T-helper 17 cell (primary cell): ENCODE measurements around the gene TMEM119. TPM values are rescaled to one million over a fixed set of nuclear protein-coding genes. Genes with fewer than 3 reads are reported as not detected.

Source experiments
- ATAC-seq: fragments of 150-1000 bp; cut with Tn5 transposase; 2 replicates; pipeline ENCODE4 v1.10.0; 2021; ENCODE audit warnings: mild to moderate bottlenecking, moderate library complexity
- DNase-seq, 3 donors: peaks; one replicate each; pipeline versions ENCODE4 v3.0.0 to v3.0.0-alpha.2; 2020 to 2021
- H3K9me3 ChIP-seq: one replicate; pipeline ENCODE4 v1.7.0; 2013; ENCODE audit warnings: low read length, mild to moderate bottlenecking; ENCODE audit not compliant: control insufficient read depth, poor library complexity, severe bottlenecking
- H3K27ac Mint-ChIP-seq: one replicate; pipeline ENCODE4 v1.8.0; 2022; ENCODE audit warnings: mild to moderate bottlenecking, moderate library complexity, mixed read lengths
- H3K27me3 Mint-ChIP-seq: one replicate; pipeline ENCODE4 v1.8.0; 2022; ENCODE audit warnings: mixed read lengths
- H3K36me3 Mint-ChIP-seq: one replicate; pipeline ENCODE4 v1.8.0; 2022; ENCODE audit warnings: low read depth, mixed read lengths
- H3K4me1 Mint-ChIP-seq: one replicate; pipeline ENCODE4 v1.8.0; 2022; ENCODE audit warnings: mild to moderate bottlenecking, mixed read lengths
- H3K4me3 Mint-ChIP-seq: one replicate; pipeline ENCODE4 v1.8.0; 2022; ENCODE audit warnings: mild to moderate bottlenecking, moderate library complexity, mixed read lengths
- total RNA-seq, 4 donors: library from RNA in 2 of 4; stranded (reverse) in 2 of 4; gene quantifications; one replicate each; pipeline ENCODE4 v1.2.3 and lab custom pipeline; 2022 to 2026

Gene TMEM119, protein sequence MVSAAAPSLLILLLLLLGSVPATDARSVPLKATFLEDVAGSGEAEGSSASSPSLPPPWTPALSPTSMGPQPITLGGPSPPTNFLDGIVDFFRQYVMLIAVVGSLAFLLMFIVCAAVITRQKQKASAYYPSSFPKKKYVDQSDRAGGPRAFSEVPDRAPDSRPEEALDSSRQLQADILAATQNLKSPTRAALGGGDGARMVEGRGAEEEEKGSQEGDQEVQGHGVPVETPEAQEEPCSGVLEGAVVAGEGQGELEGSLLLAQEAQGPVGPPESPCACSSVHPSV
- total RNA-seq = 1 to 10 TPM; 3.9 to 5.0 TPM
- total RNA-seq (lab: John Stamatoyannopoulos, UW) = 3.0 to 3.2 reads per million in 2 donors

DNA sequence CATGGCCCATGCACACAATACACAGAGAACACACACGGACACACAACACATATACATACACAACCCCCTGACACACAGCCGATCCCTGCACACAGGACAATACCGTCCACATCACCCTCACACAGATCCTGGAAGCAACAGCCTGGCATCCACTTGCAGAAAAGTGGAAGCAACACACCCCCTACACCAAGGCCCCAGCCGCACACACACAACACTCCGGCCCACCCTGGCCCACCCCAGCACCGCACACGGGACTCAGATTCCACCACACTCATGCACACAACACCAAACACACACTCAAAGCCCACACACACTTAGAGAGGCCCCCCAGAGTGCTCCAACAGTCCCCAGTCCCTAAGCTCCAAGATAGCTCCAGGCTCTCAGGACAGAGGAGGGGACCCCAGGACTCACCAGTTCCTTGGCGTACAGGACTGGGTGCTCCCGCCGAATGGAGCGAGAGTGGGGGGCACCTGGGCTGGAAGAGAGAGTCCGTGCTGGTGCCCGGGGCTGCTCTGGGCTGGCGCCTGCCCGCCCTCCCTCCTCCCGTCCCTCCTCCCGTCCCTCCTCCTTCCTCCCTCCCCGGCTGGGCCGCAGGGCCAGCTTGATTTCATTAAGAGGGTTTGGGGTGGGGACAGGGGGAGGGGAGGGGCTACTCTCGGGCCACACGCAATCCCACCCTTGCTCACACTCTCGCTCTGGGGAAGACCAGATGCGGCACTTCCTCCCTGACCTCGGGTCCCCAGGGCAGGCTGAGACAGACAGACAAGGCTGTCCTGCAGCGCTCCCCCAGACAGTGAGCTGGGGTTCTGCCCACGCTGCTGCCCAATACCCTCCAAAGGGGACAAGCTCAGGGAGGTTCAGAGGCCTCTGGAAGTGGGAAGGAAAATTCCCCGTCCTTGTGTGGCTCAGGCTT lies at the start of gene TMEM119:
Gene TMEM119, minus strand, starts transcription at position 526 of the 913 bp plus-strand sequence. CDS start 5,701 bp downstream, outside the sequence.
- Mint-ChIP-seq H3K4me1 (peaks cover 3% of the 10 kb centered on the region), H3K4me3 (no peak within 1 kb of the TSS), H3K27me3 (no peaks in the 10 kb centered on the region), H3K27ac (no peak within 1 kb of the TSS), H3K36me3 (no peaks in the 10 kb centered on the region)
- no peaks in the 10 kb centered on the region for H3K9me3 ChIP-seq
- DNase-seq (no peak), ATAC-seq (no peak)

DNA sequence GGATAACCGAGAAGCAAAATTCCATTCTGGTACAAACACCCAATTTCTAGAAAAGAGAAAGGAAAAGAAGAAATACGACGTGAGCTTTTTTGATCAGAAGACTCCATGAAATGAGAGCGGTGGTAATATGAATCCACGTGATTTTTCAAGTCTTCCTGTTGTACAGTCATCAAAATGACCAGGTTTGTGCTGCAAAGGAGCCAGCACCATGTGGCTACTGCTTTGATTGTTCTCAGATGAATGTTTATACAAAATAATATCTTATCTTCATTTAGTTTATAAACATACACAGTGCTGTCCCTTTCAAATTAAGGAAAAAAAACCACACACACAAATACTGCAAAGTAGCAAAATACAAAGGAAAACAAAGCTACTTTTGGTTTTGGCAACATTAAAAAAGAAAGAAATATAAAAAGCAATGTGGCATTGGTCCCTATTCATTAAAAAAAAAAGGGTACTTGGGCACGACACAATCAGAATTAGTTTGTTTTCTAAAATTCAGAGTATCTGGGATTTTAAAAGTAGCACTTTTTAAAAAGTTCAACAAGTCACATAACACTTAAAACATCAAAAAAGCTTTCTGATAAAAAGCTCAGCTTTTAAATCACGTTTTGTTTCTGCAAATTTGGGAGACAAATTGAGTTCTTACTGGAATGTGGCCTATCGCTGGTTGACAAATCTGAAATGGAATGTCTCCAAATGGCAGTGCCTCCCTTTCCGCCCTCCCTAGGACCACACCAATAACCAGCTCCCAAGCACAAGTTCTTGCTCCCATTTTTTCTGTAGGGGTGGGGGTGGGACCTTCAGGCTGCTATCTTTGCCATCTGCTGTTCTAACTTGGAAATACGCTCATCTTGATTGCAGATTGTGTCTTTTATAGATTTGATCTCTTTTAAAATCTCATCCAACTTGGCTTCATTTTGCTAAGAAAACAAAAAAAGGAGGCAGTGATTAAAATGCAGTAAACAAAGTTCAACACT lies 49.0 kb upstream of the TMEM119 start:
- peak overlapping the region; percentile 70 for H3K4me3 Mint-ChIP-seq
- DNase-seq = no peak
- peaks cover 25% of the 10 kb centered on the region for H3K4me1 Mint-ChIP-seq
- H3K9me3 ChIP-seq = no peaks in the 10 kb centered on the region
- H3K36me3 Mint-ChIP-seq = no peaks in the 10 kb centered on the region
- ATAC-seq = no peak
- H3K27ac Mint-ChIP-seq = peak overlapping the region; percentile 91
- H3K27me3 Mint-ChIP-seq = no peaks in the 10 kb centered on the region

DNA sequence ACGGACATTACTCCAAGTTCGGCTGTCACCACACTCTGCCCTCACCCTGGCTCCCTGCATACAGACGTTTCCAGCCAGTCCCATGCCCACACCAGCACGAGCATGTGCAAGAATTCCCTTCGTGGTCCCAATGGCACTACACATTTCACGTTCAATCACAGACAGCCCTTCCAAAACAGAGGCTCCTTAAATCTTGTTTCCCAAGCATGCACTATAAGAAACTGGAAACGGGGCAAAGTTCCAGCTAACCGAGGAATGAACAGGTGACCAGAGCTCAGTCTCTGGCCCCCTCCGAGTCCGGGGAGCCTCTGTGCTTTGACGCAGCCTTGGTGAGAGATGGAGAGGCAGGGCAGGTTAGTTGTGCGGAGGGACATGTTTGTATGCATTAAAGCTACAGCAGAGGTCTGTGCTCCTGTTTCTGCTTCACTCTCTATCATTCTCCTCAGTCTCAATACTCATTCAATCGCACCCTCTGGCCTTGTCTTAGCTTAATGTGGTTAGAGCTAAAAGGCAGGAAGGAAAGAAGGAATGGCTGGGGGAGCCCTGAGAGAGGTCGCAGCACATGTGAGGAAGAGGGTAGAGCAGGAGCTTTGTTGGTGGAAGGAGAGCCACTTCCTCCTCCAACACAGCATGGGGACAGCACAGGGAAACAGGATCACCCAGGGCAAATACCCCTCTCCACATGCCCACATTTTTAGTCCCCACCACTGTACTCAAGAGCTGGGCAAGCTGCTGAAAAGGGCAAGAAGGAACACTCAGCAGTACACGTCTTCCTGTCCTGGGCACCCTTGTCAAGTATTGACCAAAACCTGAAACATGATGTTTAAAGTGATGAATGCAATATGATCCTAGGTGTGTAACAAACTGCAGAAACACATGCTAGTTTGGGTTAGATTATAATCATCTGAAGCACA lies 48.1 kb upstream of the TMEM119 start:
- Mint-ChIP-seq H3K27ac (peak overlapping the region; percentile 91), H3K36me3 (no peaks in the 10 kb centered on the region), H3K4me3 (peak overlapping the region; percentile 70), H3K27me3 (no peaks in the 10 kb centered on the region), H3K4me1 (peaks cover 25% of the 10 kb centered on the region)
- DNase-seq (no peak), ATAC-seq (peak; percentile 20)
- H3K9me3 ChIP-seq = no peaks in the 10 kb centered on the region

DNA sequence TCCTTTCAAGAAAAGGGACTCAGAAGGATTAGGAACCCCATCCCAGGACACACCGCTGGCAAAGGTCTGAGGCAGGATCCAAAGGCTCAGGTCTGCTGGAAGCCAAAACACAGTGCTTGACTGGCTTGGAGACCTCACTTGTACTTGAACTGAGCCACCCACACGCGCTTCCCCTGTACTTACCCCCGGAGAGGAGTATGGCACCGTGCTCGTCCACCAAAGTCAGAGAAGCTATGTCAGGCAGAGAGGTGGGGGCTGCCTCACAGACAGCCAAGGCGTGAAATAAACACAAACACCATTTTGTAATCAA lies 46.9 kb upstream of the TMEM119 start:
- no peaks in the 10 kb centered on the region for H3K36me3 Mint-ChIP-seq
- H3K27me3 Mint-ChIP-seq = no peaks in the 10 kb centered on the region
- peak overlapping the region; percentile 91 for H3K27ac Mint-ChIP-seq
- H3K9me3 ChIP-seq = no peaks in the 10 kb centered on the region
- peaks cover 27% of the 10 kb centered on the region for H3K4me1 Mint-ChIP-seq
- no peak for DNase-seq
- H3K4me3 Mint-ChIP-seq = no peak overlapping the region
- no peak for ATAC-seq

DNA sequence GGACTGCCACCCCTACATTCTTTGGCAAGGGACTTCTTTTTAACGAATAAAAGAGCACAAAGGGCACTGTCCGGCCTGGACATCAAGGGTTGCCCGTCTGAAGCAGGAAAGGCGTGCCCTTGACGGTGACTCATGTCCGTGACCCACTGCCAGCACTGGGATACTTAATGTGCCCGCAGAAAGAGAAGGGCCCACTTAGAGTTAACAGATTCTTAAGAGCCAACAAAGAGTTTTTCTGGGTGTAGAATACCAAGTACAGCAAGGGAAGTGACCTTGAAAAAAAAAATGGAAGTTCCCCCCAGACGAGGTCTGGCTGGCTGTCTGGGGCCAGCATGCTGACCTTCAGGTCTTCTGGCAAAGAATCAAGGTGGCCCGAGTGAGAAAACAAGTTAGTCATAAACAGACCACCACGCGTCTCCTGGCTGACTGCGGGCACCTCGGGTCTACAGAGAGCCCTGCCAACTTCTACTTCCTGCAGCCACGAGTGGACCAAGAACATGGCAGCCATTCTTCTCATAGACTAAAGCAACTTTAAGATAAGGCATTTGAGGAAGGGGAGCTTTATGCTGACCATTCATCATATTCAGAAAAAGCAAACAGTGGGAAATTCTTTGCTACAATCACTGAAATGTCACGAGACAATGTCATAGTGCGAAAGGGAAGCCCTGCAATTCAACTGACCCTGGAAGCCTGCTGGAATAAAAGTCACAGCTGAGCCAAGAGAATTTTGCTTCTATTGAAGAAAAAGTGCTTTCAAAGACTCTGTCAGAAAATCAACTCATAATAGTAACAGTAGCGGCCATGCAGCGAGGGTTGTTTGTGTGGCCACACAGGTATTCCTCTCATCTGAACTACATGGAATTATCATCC lies 46.3 kb upstream of the TMEM119 start:
- no peak overlapping the region for H3K4me3 Mint-ChIP-seq
- ATAC-seq = no peak
- DNase-seq = no peak
- H3K4me1 Mint-ChIP-seq = peaks cover 27% of the 10 kb centered on the region
- H3K9me3 ChIP-seq = no peaks in the 10 kb centered on the region
- no peaks in the 10 kb centered on the region for H3K36me3 Mint-ChIP-seq
- H3K27ac Mint-ChIP-seq = peak overlapping the region; percentile 91
- H3K27me3 Mint-ChIP-seq = no peaks in the 10 kb centered on the region

DNA sequence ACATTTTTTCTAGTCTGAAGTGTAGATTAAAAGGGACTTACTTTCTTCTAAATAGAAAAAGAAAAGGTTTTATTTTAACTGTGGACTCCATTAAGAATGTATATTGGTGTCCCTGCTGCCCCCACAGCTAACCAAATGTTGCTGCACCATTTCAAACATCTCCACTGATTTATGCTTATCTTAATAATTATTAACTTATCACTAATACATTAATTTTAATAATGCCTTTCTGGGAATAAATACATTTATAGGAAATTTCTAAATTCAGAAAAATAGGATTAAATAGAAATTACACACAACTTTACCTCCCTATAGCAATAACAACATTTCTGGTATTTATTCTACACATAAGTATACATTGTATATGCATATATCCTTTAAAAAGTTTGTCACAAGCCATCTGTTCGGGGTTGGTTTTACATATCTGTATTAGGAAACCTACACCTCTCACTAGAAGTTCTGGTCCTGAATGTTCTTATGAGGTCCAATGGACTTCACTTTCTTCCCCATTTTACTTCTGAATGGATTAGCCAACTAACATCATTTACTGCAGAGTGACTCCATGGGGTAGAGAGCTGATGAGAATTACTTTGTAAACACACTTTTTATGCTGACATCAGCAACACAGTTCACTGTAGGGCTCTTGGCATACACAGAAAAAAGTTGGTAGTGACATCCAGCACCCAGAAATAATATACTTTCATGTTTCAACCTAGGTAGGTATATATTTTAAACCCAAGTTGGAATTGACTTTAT lies 45.2 kb upstream of the TMEM119 start:
- Mint-ChIP-seq H3K4me1 (peaks cover 26% of the 10 kb centered on the region), H3K27ac (no peak overlapping the region), H3K4me3 (no peak overlapping the region), H3K27me3 (no peaks in the 10 kb centered on the region), H3K36me3 (no peaks in the 10 kb centered on the region)
- H3K9me3 ChIP-seq = no peaks in the 10 kb centered on the region
- no peak for DNase-seq
- no peak for ATAC-seq

DNA sequence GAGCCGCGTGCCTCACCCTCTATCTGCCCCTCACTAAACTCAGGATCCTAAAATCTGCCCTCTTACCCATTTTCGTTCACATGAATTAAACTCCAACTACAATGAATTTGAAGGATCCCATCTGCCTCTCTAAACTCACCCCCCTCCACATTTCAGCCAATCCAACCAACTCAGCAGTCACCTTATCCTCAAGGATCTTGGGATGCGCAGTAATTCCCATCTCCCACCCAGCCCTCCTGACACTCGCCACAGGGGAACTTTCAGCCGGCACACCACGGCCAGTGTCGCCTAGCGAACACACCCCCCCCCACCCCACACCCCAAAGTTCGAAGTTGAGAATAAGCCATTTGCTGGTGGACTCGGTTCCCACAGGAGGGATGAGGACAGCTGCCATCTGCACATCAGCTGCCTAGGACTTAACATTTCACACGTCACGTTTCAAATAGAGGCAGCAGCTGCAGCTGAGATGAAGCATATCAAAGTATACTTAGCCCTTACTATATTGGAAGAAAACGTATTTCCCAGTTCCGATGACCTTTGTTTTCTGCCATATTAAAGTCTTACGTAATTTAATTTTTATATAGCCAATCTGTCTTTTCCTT lies 44.5 kb upstream of the TMEM119 start:
- peaks cover 22% of the 10 kb centered on the region for H3K4me1 Mint-ChIP-seq
- ATAC-seq (no peak), DNase-seq (no peak)
- peak overlapping the region; percentile 19 for H3K27ac Mint-ChIP-seq
- H3K27me3 Mint-ChIP-seq = no peaks in the 10 kb centered on the region
- H3K4me3 Mint-ChIP-seq = peak overlapping the region; percentile 33
- no peaks in the 10 kb centered on the region for H3K36me3 Mint-ChIP-seq
- H3K9me3 ChIP-seq = no peaks in the 10 kb centered on the region

DNA sequence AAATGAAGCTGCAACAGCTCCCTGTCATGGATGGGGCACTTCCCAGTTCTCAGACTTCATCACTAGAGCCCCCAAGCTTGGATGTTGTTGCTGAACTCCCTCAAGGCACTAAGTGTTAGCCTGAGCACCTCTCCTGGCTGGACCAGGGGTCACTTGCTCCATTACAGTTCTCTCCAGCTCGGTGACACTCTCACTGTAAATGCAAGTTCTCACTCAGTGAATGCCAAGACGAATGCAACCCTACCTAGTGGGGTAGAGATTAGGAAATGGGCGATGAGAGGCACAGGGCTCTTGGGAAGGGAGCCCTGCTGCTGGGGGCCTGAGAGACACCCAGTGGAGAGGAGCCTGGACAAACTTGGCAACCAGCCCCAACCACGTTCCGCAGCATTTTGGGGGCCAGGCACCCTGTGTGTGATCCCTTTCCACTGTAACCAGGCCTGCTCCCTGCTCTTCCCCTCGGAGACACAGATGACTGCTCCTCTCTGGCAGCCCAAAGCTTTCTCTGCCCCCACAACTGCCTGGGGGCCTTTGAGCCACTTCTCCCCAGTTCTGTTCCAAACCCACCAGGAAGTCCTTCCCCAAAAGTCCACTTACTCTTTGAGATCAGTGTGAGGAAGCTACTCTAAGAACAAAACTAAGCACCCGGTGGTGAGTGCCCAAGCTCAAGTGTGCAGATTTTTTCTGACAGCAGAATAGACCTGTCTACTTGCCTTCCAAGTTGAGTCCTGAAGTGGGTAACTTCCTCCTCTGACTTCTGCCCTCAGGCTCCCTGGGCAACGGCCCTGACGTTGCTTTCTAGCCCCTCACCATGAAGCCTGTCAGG lies 43.8 kb upstream of the TMEM119 start:
- ATAC-seq = no peak
- peak overlapping the region; percentile 19 for H3K27ac Mint-ChIP-seq

DNA sequence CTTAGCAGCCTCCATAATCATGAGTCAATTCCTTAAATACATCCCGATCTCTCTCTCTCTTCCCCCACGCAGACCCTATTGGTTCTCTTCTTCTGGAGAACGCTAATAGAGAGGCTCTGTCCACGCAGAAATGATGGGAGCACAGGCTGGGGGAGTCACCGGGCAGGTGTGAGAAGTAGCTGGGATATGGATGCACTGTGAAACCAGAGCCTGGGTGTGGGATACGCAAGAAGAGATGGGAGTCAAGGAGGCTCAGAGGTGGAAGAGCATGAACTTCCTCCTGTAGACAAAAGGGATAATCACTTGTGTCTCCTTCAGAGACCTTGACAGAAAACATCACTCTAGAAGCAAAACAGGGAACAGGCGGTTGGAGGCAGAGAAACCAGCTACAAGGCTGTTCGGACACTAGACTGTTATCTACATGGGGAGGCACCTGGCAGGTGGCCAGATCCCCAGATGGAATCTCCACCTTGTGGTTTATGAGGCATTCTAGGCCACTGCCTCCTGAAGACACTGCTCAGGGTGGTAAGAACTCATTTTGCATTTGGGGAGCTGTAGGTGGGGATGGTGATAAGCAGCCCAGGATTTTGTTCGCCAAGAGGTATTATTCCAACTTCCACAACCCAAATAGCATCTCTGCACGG lies 43.0 kb upstream of the TMEM119 start:
- DNase-seq = no peak
- Mint-ChIP-seq H3K27ac (peak overlapping the region; percentile 19), H3K4me3 (no peak overlapping the region), H3K27me3 (no peaks in the 10 kb centered on the region), H3K4me1 (peaks cover 18% of the 10 kb centered on the region), H3K36me3 (no peaks in the 10 kb centered on the region)
- H3K9me3 ChIP-seq = no peaks in the 10 kb centered on the region
- no peak for ATAC-seq

More for the DNA sequence above, 43.8 kb upstream of the TMEM119 start:
- Mint-ChIP-seq H3K4me1 (peaks cover 20% of the 10 kb centered on the region), H3K36me3 (no peaks in the 10 kb centered on the region), H3K4me3 (peak overlapping the region; percentile 33), H3K27me3 (no peaks in the 10 kb centered on the region)
- DNase-seq = no peak
- H3K9me3 ChIP-seq = no peaks in the 10 kb centered on the region
